HG03064 (cell line): Measurements from ENCODE around the gene PTPRN.
"Not testable (repeated sequence)": the region's sequence is repeated elsewhere in the genome, so short reads cannot be mapped to it uniquely, and the experiment has no call there.

ENCODE experiments used
- ATAC-seq: cut with Tn5 transposase; IDR thresholded peaks from one replicate; pipeline ENCODE4 v1.9.1; 2021; ENCODE audit warnings: low read depth; ENCODE audit not compliant: unreplicated experiment

PTPRN gene

DNA sequence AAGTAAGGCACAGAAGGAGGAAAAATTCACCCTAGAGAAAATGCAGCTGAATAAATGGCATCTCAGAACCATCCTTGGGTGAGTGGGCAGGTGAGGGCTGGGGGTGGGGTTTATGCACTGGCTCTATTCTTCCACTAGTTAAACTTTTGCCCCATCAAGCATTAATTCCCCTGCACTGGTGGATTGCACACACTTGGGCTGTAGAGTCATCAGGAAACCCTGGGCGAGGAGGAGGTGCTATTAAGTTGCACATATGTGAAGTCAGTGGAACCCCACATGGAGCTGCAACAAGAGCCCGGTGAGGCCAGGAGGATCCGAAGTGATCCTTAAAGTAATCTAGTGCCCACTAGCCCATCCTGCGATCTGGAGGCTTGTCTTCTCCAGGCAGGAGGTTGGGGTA is 36.8 kb downstream of the PTPRN start:
- no peak for ATAC-seq

- no peak for ATAC-seq
Observed at GRCh38 chr2:219271021-219271420, 38.2 kb downstream of the PTPRN start.

DNA sequence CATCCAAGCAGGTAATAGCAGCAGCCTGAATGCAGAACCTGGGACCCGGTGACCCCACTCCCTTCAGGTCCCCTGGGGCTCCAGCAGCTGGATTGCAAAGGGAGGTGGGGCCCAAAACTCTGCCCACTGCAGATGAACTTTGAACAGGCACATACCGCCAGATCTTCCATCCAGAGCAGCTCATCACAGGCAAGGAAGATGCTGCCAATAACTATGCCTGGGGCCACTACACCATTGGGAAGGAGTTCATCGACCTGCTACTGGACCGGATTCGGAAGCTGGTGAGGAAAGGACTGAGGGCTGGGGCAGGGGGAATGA is 39.2 kb downstream of the PTPRN start:
- ATAC-seq, result no peak

- ATAC-seq, result no peak
Observed at GRCh38 chr2:219269362-219270054, 39.7 kb downstream of the PTPRN start.

DNA sequence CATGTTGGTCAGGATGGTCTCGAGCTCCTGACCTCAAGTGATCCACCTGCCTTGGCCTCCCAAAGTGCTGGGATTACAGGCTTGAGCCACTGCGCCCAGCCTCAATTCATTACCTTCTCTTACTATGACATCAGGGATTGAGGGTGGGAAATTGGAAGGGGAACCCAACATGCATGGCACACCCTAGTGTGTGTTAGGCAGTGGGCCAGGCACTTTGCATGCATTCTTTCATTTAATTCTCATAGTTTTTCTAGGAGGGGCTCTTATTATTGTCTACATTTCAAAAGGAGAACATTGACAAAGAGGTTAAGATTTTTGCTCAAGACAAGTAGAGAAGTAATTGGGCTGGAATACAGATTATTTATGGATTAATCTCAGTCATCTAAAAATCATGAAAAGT is 40.9 kb downstream of the PTPRN start:
- ATAC-seq, result no peak

DNA sequence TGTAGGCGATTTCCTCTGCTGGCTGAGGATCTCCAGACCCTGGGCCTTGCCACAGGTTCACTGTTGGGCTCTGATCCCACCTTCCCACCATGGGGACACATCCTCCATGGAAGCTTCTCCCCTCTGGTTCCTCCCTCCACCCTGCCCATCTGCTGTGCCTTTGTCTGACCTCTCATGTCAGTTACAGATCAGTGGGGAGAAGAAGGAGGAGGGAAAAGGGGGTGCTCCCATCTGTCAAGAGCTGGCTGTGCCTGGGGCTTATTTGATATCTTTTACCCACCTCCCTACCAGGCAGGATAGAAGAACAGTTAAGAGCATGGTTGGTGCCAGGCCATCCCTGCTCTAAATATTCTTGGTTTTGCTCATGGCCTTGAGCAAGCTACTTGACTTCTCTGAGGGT is 42.3 kb downstream of the PTPRN start:
- ATAC-seq, result no peak

- no peak for ATAC-seq
Observed at GRCh38 chr2:219266232-219266631, 43.0 kb downstream of the PTPRN start.

DNA sequence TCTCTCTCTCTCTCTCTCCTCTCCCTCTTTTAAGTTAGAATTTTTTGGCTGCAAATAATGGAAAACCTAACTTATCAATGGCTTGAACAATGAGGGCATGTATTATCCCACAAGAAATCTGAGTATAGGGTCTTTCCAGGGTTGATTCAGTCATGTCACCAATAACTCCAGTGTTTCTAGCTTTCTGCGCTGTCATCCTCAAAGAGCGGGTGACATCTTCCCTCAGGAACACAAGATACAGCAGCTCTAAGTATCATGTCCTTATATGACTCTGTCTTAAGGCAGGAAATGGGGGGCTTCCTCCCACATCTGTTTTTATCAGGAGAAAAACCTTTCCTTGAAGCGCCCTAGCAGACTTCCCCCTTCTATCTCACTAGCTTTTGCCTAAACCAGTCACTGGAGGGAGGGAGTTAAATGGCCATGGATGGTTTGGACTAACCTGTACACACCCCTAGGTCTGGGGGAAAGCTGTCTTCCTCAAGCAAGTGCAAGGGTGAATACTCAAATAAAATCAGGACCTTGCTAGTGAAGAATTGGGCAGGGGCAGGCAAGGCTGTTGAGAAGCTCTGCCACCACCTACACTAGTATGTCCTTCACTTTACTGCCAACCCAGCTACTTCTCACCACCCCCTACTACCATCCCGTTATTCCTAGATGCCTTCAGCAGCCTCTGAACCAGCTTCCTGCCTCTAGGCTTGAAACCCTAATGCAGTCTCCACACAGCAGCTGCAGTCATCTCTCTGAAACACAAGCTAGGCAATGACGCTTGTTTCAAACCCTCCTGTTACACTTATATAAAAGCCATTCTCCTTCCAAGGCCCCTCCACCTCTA is 48.0 kb downstream of the PTPRN start:
- no peak for ATAC-seq

DNA sequence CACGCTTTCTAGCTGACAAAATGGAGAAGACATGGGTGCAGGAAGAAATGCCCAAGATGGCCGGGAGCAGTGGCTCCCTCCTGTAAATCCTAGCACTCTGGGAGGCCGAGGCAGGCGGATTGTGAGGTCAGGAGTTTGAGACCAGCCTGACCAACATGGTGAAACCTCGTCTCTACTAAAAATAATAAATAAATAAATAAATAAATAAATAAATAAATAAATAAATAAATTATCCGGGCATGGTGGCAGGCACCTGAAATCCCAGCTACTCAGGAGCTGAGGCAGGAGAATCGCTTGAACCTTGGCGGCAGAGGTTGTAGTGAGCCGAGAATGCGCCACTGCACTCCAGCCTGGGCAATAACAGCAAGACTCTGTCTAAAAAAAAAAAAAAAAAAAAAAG is 50.3 kb downstream of the PTPRN start:
- ATAC-seq, result not testable (repeated sequence)

- peak; percentile 9 for ATAC-seq
Observed at GRCh38 chr2:219254590-219255201, 54.5 kb downstream of the PTPRN start.

GRCh38 chr2:219253753-219254589 is 55.2 kb downstream of the PTPRN start, which contains the start of gene TUBA4A:
Gene TUBA4A (minus strand): TSS chr2:219253918. CDS start chr2:219253858, 60 bp downstream.
- peak; percentile 44 for ATAC-seq

DNA sequence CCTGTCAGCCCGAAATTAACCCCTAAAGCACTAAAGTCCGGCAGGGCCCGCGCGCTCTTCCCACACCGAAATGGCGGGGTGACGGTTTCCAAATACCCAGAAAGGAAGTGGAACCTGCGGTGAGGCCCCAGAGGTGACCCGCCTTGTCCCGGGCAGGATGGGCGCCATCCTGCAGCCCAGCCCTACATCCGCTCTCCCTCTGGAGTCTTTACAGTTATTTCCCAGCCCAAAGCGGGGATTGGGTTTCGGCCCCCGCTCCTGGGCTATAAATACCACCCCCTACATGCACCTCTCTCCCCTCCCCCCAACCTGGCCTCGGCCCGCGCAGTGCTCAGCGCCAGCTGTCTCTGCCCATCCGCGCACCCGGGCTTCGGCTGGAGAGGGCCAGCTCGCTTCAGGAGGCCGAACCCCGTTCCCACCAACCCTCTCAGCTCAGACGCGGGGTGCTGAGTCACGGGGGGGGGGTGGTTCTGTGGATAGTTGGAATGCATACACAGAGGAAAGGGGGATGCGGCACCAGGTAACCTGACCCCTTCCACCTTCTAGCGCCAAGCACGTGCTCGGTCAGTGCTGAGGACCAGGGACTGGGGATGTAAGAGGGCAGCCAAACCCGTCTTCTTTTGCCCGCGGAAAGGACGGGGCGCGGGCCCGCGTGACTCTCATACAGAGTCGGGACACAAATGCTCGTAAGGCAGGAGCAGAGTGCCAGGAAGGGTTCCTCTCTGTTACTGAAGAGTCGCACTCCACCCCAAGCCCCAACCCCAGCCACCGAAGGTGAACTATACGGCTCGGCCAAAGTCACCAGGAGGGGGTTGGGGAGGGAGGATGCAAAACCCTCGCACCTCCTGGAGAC is 56.1 kb downstream of the PTPRN start, which contains the start of gene TUBA4B:
Gene TUBA4B, plus strand, starts transcription at position 344 of the 853 bp plus-strand sequence. Its CDS starts 165 bp downstream, at position 509.
- peak; percentile 11 for ATAC-seq

DNA sequence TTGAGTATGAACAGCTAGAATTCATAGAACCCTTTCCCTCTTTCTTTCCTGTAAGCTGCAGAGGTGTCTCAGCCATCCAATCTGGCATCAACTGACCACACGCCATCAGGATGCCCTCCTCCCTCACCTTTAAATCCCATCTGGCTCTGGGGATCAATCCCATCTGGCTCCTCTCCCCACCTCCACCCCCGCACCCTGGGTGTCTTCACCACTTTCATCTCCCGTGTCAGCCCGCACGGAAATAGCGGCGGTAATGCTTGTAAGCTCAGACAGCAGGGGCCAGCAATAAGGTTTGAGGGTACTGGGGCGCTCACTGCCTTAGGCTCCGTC is 56.7 kb downstream of the PTPRN start:
- no peak for ATAC-seq

GRCh38 chr2:219252084-219252483 is 57.1 kb downstream of the PTPRN start:
- no peak for ATAC-seq

DNA sequence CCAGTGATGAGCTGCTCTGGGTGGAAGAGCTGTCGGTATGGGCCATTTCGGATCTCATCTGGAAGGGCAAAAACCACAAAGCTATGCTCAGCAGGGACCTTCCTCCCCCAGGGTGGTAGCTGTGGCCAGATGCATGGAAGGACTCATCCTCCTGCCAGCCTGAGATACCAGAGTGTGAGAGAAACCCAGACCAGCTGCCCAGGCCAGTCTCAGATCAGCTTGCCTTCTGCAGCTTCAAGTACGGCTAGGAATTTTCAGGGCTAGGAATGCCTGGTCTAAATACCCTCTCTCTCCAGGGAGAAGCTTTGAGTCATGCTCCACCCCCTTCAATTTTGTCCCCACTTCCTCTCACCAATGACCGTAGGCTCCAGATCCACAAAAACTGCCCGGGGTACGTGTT is 57.5 kb downstream of the PTPRN start:
- no peak for ATAC-seq

- no peak for ATAC-seq
Observed at GRCh38 chr2:219250049-219250781, 59.0 kb downstream of the PTPRN start.

DNA sequence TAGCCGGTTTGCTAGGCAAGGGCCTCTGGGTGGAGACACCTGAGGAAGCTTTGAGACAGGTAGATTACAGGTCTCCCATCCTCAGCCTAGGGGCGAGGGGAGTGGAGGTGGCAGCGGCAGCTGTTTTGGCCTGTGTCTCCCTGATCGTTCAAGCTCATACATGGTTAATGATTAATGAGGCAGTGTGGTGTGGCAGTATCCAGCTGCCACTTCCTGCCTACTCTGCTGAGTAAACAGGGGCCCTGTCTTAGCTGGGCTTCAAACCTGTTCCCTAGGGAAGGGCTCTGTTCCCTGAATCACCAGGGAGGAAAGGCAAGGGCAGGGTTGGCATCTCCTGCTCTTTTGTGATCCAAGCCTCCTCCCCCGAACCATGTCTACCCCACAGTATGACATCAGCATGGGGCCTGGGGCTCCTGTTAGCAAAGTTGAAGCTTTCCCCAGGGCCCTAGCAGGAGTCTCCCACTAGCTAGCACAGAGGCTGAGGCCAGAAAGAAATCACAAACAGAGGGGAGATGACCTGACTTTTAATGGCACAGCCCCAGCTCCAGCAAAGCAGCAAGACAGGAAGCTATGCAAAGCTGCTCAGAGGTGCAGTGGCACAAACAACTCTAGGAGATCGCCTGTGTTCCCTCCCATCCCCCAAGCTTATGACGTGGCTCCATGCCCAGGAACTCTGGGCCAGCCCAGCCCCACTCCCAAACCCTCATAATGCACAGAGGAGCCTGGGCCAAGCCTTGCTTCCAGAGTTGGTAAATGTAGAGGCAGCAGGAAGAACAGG is 59.8 kb downstream of the PTPRN start:
- ATAC-seq, result peak; percentile 49

DNA sequence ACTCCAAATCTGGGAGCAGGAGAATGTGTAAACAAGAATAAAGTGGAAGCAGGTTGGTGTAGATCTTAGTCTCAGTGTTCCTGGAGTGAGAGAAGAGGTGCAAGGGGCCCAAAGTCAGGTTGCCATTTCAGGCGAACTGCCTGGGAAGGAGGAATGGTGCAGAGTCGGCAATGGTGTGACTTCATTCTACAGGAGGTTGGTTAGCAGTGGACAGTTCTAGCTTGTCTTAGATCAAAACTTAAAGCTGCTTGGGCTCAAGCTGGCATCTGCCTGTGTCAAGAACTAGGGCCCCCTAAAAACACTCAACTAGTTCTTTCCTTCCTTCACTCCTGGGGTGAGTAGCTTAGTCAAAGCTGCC is 60.4 kb downstream of the PTPRN start:
- no peak for ATAC-seq
